Measurements from ENCODE around the gene CEP72.

The CEP72 gene

GRCh38 chr5:637581-638450 lies 25.7 kb downstream of the CEP72 start:
- H3K4me3 ChIP-seq (replicated peaks in 1 of 2; ENCODE audit: low read depth in 2 of 2, low read length in 2 of 2) = no peak overlapping the region
- DNase-seq (ENCODE audit: low read depth in 2 of 2) = no peak
- TF ChIP-seq CTCF (IDR thresholded peaks at IDR 0.05; ENCODE audit: low read depth, low read length) = no peak

DNA sequence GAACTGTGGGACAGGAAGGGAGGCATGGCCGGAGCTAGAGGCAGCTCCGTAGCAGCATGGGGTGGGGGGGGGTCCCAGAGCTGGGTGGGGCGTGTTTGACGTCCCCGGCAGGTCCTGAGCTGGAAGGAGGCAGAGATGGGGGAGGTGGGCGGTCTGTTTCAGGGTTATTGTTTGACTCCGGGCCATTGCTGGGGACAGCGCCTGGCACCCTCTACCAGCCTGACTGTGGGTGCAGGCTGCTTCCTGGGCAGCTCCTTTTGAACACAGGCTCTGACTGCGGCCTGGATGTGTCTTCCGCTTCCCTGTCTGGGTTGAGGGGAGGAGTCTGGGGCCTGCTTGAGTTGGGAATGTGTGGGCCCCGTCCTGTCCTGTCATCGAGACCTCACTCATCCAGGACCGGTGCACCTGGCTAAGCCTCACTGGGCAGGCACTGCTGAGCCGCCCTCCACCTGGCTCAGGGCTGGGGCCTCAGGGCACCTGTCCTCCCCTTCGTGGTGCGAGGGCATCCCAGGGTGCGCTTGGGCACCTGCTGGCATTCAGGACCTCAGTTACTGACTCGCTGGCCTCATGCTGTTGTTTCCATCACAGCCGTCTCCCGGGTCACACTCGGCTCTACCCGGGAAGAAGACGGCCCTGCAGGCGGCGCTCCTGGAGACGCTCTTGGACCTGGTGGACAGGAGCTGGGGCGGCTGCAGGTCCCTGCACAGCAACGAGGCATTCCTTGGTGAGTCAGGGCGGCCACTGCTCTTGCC lies 26.5 kb downstream of the CEP72 start:
- DNase-seq (ENCODE audit: low read depth in 2 of 2) = no peak
- TF ChIP-seq CTCF (IDR thresholded peaks at IDR 0.05; ENCODE audit: low read depth, low read length) = no peak

GRCh38 chr5:639253-639530 lies 27.1 kb downstream of the CEP72 start:
- DNase-seq (ENCODE audit: low read depth in 2 of 2) = no peak
- TF ChIP-seq CTCF (IDR thresholded peaks at IDR 0.05; ENCODE audit: low read depth, low read length) = no peak

More for the DNA sequence above, 26.5 kb downstream of the CEP72 start:
- no peak overlapping the region for H3K4me3 ChIP-seq (replicated peaks in 1 of 2; ENCODE audit: low read depth in 2 of 2, low read length in 2 of 2)

GRCh38 chr5:639584-640213 lies 27.6 kb downstream of the CEP72 start:
- no peak for TF ChIP-seq CTCF (IDR thresholded peaks at IDR 0.05; ENCODE audit: low read depth, low read length)
- no peak for DNase-seq (ENCODE audit: low read depth in 2 of 2)
- H3K4me3 ChIP-seq (replicated peaks in 1 of 2; ENCODE audit: low read depth in 2 of 2, low read length in 2 of 2) = no peak overlapping the region

More at GRCh38 chr5:639253-639530, 27.1 kb downstream of the CEP72 start:
- H3K4me3 ChIP-seq (replicated peaks in 1 of 2; ENCODE audit: low read depth in 2 of 2, low read length in 2 of 2) = no peak overlapping the region

- H3K4me3 ChIP-seq (replicated peaks in 1 of 2; ENCODE audit: low read depth in 2 of 2, low read length in 2 of 2) = no peak overlapping the region
- TF ChIP-seq CTCF (IDR thresholded peaks at IDR 0.05; ENCODE audit: low read depth, low read length) = no peak
- no peak for DNase-seq (ENCODE audit: low read depth in 2 of 2)
Measured at GRCh38 chr5:640461-641330, 28.6 kb downstream of the CEP72 start.

DNA sequence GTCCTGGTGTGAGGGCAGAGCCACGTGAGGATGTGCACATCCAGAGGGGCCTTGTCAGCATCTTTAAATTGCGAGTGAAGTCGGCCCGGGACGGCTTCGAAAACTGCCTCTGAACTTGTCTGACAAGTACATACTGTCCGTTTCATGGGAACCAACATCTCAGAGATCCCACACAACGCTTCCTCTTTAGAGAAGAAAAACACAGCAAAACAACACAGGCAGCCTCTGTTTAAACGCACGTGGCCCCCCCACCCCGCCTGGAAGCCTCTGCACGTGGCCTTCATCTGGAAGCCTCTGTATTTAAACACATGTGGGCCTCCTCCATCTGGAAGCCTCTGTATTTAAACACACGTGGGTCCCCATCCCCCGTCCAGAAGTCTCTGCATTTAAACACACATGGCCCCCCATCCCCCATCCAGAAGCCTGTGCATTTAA lies 29.2 kb downstream of the CEP72 start:
- no peak for DNase-seq (ENCODE audit: low read depth in 2 of 2)
- no peak overlapping the region for H3K4me3 ChIP-seq (replicated peaks in 1 of 2; ENCODE audit: low read depth in 2 of 2, low read length in 2 of 2)
- TF ChIP-seq CTCF (IDR thresholded peaks at IDR 0.05; ENCODE audit: low read depth, low read length) = no peak

Measured in cardiac fibroblast (primary cell).